ENCODE data around the gene OLR1. TPM values are rescaled to one million over a fixed set of nuclear protein-coding genes. Genes with fewer than 3 reads are reported as not detected.

OLR1 gene
- total RNA-seq, 2 experiments from 2014 or later = not detected

GRCh38 chr12:10167599-10167998, 4.3 kb downstream of the OLR1 start:
- no peak for TF ChIP-seq CTCF (IDR thresholded peaks at IDR 0.05)
- H3K36me3 Mint-ChIP-seq (ENCODE audit: low read depth) = no peaks in the 10 kb centered on the region
- no peak overlapping the region for H3K27ac ChIP-seq (ENCODE audit: low read depth in 1 of 2, low read length in 2 of 2)
- ATAC-seq (ENCODE audit: poor library complexity) (no peak), DNase-seq (peak in 3 of 14 experiments; percentile 18 to 62 (median 49))
- H3K9me3 ChIP-seq (ENCODE audit: control insufficient read depth in 1 of 2, insufficient read depth in 1 of 2, low read length in 2 of 2) = no peaks in the 10 kb centered on the region
- H3K4me1 ChIP-seq (ENCODE audit: insufficient read depth, low read length) = no peaks in the 10 kb centered on the region
- intact Hi-C loops (cut with DNase I, micrococcal nuclease) = no loop called here
- POLR2A ChIA-PET = no interaction called here
- H3K27me3 Mint-ChIP-seq = peaks cover 6% of the 10 kb centered on the region
- no peak overlapping the region for H3K4me3 ChIP-seq (ENCODE audit: low read length)
- H3K27me3 ChIP-seq (ENCODE audit: control insufficient read depth in 1 of 2, insufficient read depth in 2 of 2, low read length in 2 of 2) = peaks cover 0 to 3% of the 10 kb centered on the region in 2 experiments
- no peaks in the 10 kb centered on the region for H3K9me3 Mint-ChIP-seq
- CTCF ChIA-PET = interaction anchor here (1.3 kb wide), 1 partner anchor 10 kb away, joined by 3 read pairs; no protein-coding TSS in a partner anchor
- H3K4me3 Mint-ChIP-seq = no peak overlapping the region
- no peak overlapping the region for H3K27ac Mint-ChIP-seq
- H3K4me1 Mint-ChIP-seq (ENCODE audit: low read depth) = no peaks in the 10 kb centered on the region
- no peaks in the 10 kb centered on the region for H3K36me3 ChIP-seq (ENCODE audit: insufficient read depth, low read length)

GRCh38 chr12:10165421-10165820, 6.5 kb downstream of the OLR1 start:
- no peaks in the 10 kb centered on the region for H3K4me1 Mint-ChIP-seq (ENCODE audit: low read depth)
- no peak overlapping the region for H3K4me3 Mint-ChIP-seq
- intact Hi-C loops (cut with DNase I, micrococcal nuclease) = no loop called here
- Histone ChIP-seq H3K4me3 (ENCODE audit: low read length) (no peak overlapping the region), H3K27me3 (ENCODE audit: control insufficient read depth in 1 of 2, insufficient read depth in 2 of 2, low read length in 2 of 2) (no peaks in the 10 kb centered on the region), H3K4me1 (ENCODE audit: insufficient read depth, low read length) (no peaks in the 10 kb centered on the region), H3K36me3 (ENCODE audit: insufficient read depth, low read length) (no peaks in the 10 kb centered on the region), H3K27ac (ENCODE audit: low read depth in 1 of 2, low read length in 2 of 2) (no peak overlapping the region), H3K9me3 (ENCODE audit: control insufficient read depth in 1 of 2, insufficient read depth in 1 of 2, low read length in 2 of 2) (no peaks in the 10 kb centered on the region)
- no peak overlapping the region for H3K27ac Mint-ChIP-seq
- ATAC-seq (ENCODE audit: poor library complexity) = no peak
- no peak for DNase-seq
- no peaks in the 10 kb centered on the region for H3K27me3 Mint-ChIP-seq
- TF ChIP-seq CTCF (IDR thresholded peaks at IDR 0.05) = no peak
- CTCF ChIA-PET = no interaction called here
- H3K9me3 Mint-ChIP-seq = no peaks in the 10 kb centered on the region
- H3K36me3 Mint-ChIP-seq (ENCODE audit: low read depth) = no peaks in the 10 kb centered on the region
- POLR2A ChIA-PET = no interaction called here

- H3K4me3 Mint-ChIP-seq = no peak overlapping the region
- intact Hi-C loops (cut with DNase I, micrococcal nuclease) = no loop called here
- ChIA-PET CTCF (interaction anchor here (0.7 kb wide), 1 partner anchor 58 kb away, joined by 3 read pairs; no protein-coding TSS in a partner anchor), POLR2A (no interaction called here)
- Histone ChIP-seq H3K4me3 (ENCODE audit: low read length) (no peak overlapping the region), H3K4me1 (ENCODE audit: insufficient read depth, low read length) (no peaks in the 10 kb centered on the region), H3K27me3 (ENCODE audit: control insufficient read depth in 1 of 2, insufficient read depth in 2 of 2, low read length in 2 of 2) (no peaks in the 10 kb centered on the region), H3K9me3 (ENCODE audit: control insufficient read depth in 1 of 2, insufficient read depth in 1 of 2, low read length in 2 of 2) (no peaks in the 10 kb centered on the region), H3K36me3 (ENCODE audit: insufficient read depth, low read length) (no peaks in the 10 kb centered on the region), H3K27ac (ENCODE audit: low read depth in 1 of 2, low read length in 2 of 2) (no peak overlapping the region)
- DNase-seq (no peak), ATAC-seq (ENCODE audit: poor library complexity) (no peak)
- no peak overlapping the region for H3K27ac Mint-ChIP-seq
- no peak for TF ChIP-seq CTCF (IDR thresholded peaks at IDR 0.05)
- H3K9me3 Mint-ChIP-seq = no peaks in the 10 kb centered on the region
- no peaks in the 10 kb centered on the region for H3K36me3 Mint-ChIP-seq (ENCODE audit: low read depth)
- H3K4me1 Mint-ChIP-seq (ENCODE audit: low read depth) = no peaks in the 10 kb centered on the region
- no peaks in the 10 kb centered on the region for H3K27me3 Mint-ChIP-seq
Observed at GRCh38 chr12:10163084-10163483, 8.8 kb downstream of the OLR1 start.

All from CD4-positive, alpha-beta T cell (primary cell).